Naive thymus-derived CD4-positive, alpha-beta T cell (primary cell): ENCODE measurements around the gene SUGCT. TPM values are rescaled to one million over a fixed set of nuclear protein-coding genes. Genes with fewer than 3 reads are reported as not detected.

Experiments used
- ATAC-seq: fragments of 150-1000 bp; cut with Tn5 transposase; 2 replicates; pipeline ENCODE4 v1.10.0; 2021; ENCODE audit warnings: mild to moderate bottlenecking, moderate library complexity
- CTCF ChIA-PET: fragments of 350-600 bp; sonication (Branson Sonifier 250); formaldehyde crosslinking; loops from one replicate; lab custom pipeline; 2021; ENCODE audit warnings: antibody characterized with exemption; lab: Charles Lee
- POLR2A ChIA-PET: fragments of 350-600 bp; sonication (Branson Sonifier 250); formaldehyde crosslinking; loops from one replicate; lab custom pipeline; 2021; ENCODE audit warnings: antibody characterized with exemption, inconsistent platforms; lab: Charles Lee
- DNase-seq, 9 donors: peaks; one replicate each; pipeline versions ENCODE4 v3.0.0 to v3.0.0-alpha.2; 2020 to 2022; ENCODE audit warnings: mixed read lengths in 1 of 9
- H3K27ac ChIP-seq: one replicate; pipeline ENCODE4 v1.7.0; 2013; ENCODE audit warnings: mild to moderate bottlenecking, low read depth, low read length, moderate library complexity
- H3K27me3 ChIP-seq, 2 donors: one replicate each; pipeline ENCODE4 v1.7.0; 2013; ENCODE audit warnings: low read length in 2 of 2, mild to moderate bottlenecking in 2 of 2, moderate library complexity in 2 of 2; ENCODE audit not compliant: control insufficient read depth in 2 of 2, insufficient read depth in 2 of 2
- H3K36me3 ChIP-seq, 3 experiments: 1 replicate in 2 of 3; 2 replicates in 1 of 3; pipeline ENCODE4 v1.7.0; 2013; ENCODE audit warnings: low read length in 3 of 3, mild to moderate bottlenecking in 3 of 3, moderate library complexity in 1 of 3; ENCODE audit not compliant: insufficient read depth in 3 of 3, control insufficient read depth in 2 of 3
- H3K4me1 ChIP-seq, 2 donors: one replicate each; pipeline ENCODE4 v1.7.0; 2013; ENCODE audit warnings: low read length in 2 of 2, mild to moderate bottlenecking in 2 of 2, moderate library complexity in 1 of 2; ENCODE audit not compliant: control insufficient read depth in 2 of 2, insufficient read depth in 2 of 2
- H3K4me3 ChIP-seq: 2 replicates; pipeline ENCODE4 v1.7.0; 2013; ENCODE audit warnings: mild to moderate bottlenecking, low read length
- H3K9me3 ChIP-seq, 3 experiments: 1 replicate in 2 of 3; 2 replicates in 1 of 3; pipeline ENCODE4 v1.7.0; 2013; ENCODE audit warnings: low read length in 3 of 3; ENCODE audit not compliant: control insufficient read depth in 2 of 3
- H3K27ac Mint-ChIP-seq, 9 donors: one replicate each; pipeline ENCODE4 v1.8.0; 2020 to 2022; ENCODE audit warnings: mixed read lengths in 9 of 9, mild to moderate bottlenecking in 8 of 9, moderate library complexity in 5 of 9, inconsistent platforms in 2 of 9
- H3K27me3 Mint-ChIP-seq, 5 donors: one replicate each; pipeline ENCODE4 v1.8.0; 2021 to 2022; ENCODE audit warnings: mixed read lengths in 5 of 5, mild to moderate bottlenecking in 1 of 5
- H3K36me3 Mint-ChIP-seq, 5 donors: one replicate each; pipeline ENCODE4 v1.8.0; 2020 to 2022; ENCODE audit warnings: mixed read lengths in 5 of 5, mild to moderate bottlenecking in 3 of 5, inconsistent platforms in 1 of 5
- H3K4me1 Mint-ChIP-seq, 7 donors: one replicate each; pipeline ENCODE4 v1.8.0; 2020 to 2022; ENCODE audit warnings: mixed read lengths in 7 of 7, mild to moderate bottlenecking in 3 of 7, inconsistent platforms in 1 of 7
- H3K4me3 Mint-ChIP-seq, 10 donors: one replicate each; pipeline ENCODE4 v1.8.0; 2020 to 2022; ENCODE audit warnings: mild to moderate bottlenecking in 10 of 10, mixed read lengths in 10 of 10, moderate library complexity in 6 of 10, inconsistent platforms in 2 of 10
- H3K9me3 Mint-ChIP-seq, 11 donors: one replicate each; pipeline ENCODE4 v1.8.0; 2020 to 2022; ENCODE audit warnings: mixed read lengths in 11 of 11, mild to moderate bottlenecking in 4 of 11, inconsistent platforms in 1 of 11, moderate library complexity in 1 of 11
- intact Hi-C, 2 donors: fragments of 100-400 bp; cut with micrococcal nuclease; formaldehyde crosslinking; loops; one replicate each; pipeline ENCODE4 v1.15.1; 2023
- polyA plus RNA-seq, 2 donors: library from polyadenylated mRNA; unstranded; fragments of 300-500 nt; fragmentation: Illumina TruSeq; gene quantifications; one replicate each; pipeline ENCODE4 v1.2.3, GENCODE V29; 2021
- total RNA-seq, 6 experiments: library from RNA in 5 of 6; stranded (reverse) in 5 of 6; gene quantifications; 1 replicate in 5 of 6; 2 replicates in 1 of 6; pipeline ENCODE4 v1.2.3 and lab custom pipeline; 2021 to 2026

SUGCT gene
- total and polyA plus RNA-seq, 7 experiments from 2014 or later = 0.95 to 2.7 (median 2.2) TPM; not detected in 1

GRCh38 chr7:40865441-40866233 is 730.8 kb downstream of the SUGCT start:
- H3K4me3 Mint-ChIP-seq = no peak overlapping the region
- H3K4me3 ChIP-seq = no peak overlapping the region
- CTCF ChIA-PET = no interaction called here
- no peaks in the 10 kb centered on the region for H3K36me3 ChIP-seq
- no peaks in the 10 kb centered on the region for H3K27me3 Mint-ChIP-seq
- no peaks in the 10 kb centered on the region for H3K9me3 ChIP-seq
- H3K4me1 Mint-ChIP-seq = no peaks in the 10 kb centered on the region
- POLR2A ChIA-PET = no interaction called here
- H3K27me3 ChIP-seq = no peaks in the 10 kb centered on the region
- peaks cover 0 to 6% (median 2%) of the 10 kb centered on the region in 11 donors for H3K9me3 Mint-ChIP-seq
- ATAC-seq (no peak), DNase-seq (no peak)
- intact Hi-C loops = no loop called here
- H3K27ac Mint-ChIP-seq = no peak overlapping the region
- H3K4me1 ChIP-seq = no peaks in the 10 kb centered on the region
- no peak overlapping the region for H3K27ac ChIP-seq
- H3K36me3 Mint-ChIP-seq = no peaks in the 10 kb centered on the region

- Mint-ChIP-seq H3K27ac (no peak overlapping the region), H3K9me3 (peaks cover 0 to 8% (median 3%) of the 10 kb centered on the region in 11 donors)
Measured at GRCh38 chr7:40866601-40867000, 731.8 kb downstream of the SUGCT start.

GRCh38 chr7:40870108-40870507 is 735.3 kb downstream of the SUGCT start:
- Histone ChIP-seq H3K27ac (no peak overlapping the region), H3K4me1 (no peaks in the 10 kb centered on the region), H3K36me3 (no peaks in the 10 kb centered on the region), H3K27me3 (no peaks in the 10 kb centered on the region), H3K4me3 (no peak overlapping the region), H3K9me3 (no peaks in the 10 kb centered on the region)
- no peak for ATAC-seq
- intact Hi-C loops = no loop called here
- Mint-ChIP-seq H3K27ac (no peak overlapping the region), H3K4me1 (no peaks in the 10 kb centered on the region), H3K27me3 (no peaks in the 10 kb centered on the region), H3K9me3 (peaks cover 0 to 8% (median 1%) of the 10 kb centered on the region in 11 donors), H3K4me3 (no peak overlapping the region), H3K36me3 (no peaks in the 10 kb centered on the region)
- DNase-seq = no peak
- CTCF ChIA-PET = no interaction called here
- POLR2A ChIA-PET = no interaction called here

More at GRCh38 chr7:40866601-40867000, 731.8 kb downstream of the SUGCT start:
- Mint-ChIP-seq H3K27me3 (no peaks in the 10 kb centered on the region), H3K36me3 (no peaks in the 10 kb centered on the region), H3K4me1 (no peaks in the 10 kb centered on the region), H3K4me3 (no peak overlapping the region)
- Histone ChIP-seq H3K27ac (no peak overlapping the region), H3K27me3 (no peaks in the 10 kb centered on the region), H3K4me1 (no peaks in the 10 kb centered on the region), H3K36me3 (no peaks in the 10 kb centered on the region), H3K9me3 (no peaks in the 10 kb centered on the region), H3K4me3 (no peak overlapping the region)
- intact Hi-C loops = no loop called here
- ATAC-seq (no peak), DNase-seq (no peak)
- ChIA-PET CTCF (no interaction called here), POLR2A (no interaction called here)

- no peaks in the 10 kb centered on the region for H3K36me3 ChIP-seq
- ChIA-PET POLR2A (no interaction called here), CTCF (no interaction called here)
- Mint-ChIP-seq H3K4me3 (no peak overlapping the region), H3K9me3 (peaks cover 0 to 8% (median 0%) of the 10 kb centered on the region in 11 donors), H3K27me3 (no peaks in the 10 kb centered on the region), H3K4me1 (no peaks in the 10 kb centered on the region), H3K27ac (no peak overlapping the region), H3K36me3 (no peaks in the 10 kb centered on the region)
- H3K27ac ChIP-seq = no peak overlapping the region
- H3K4me1 ChIP-seq = no peaks in the 10 kb centered on the region
- ATAC-seq (no peak), DNase-seq (no peak)
- intact Hi-C loops = no loop called here
- no peaks in the 10 kb centered on the region for H3K9me3 ChIP-seq
- H3K4me3 ChIP-seq = no peak overlapping the region
- H3K27me3 ChIP-seq = no peaks in the 10 kb centered on the region
Measured at GRCh38 chr7:40873248-40873647, 738.4 kb downstream of the SUGCT start.

- CTCF ChIA-PET = no interaction called here
- no peaks in the 10 kb centered on the region for H3K36me3 Mint-ChIP-seq
- no peaks in the 10 kb centered on the region for H3K9me3 ChIP-seq
Measured at GRCh38 chr7:40874756-40875155, 740.0 kb downstream of the SUGCT start.

GRCh38 chr7:40876601-40877000 is 741.8 kb downstream of the SUGCT start:
- intact Hi-C loops = no loop called here
- ChIA-PET POLR2A (no interaction called here), CTCF (no interaction called here)
- H3K9me3 Mint-ChIP-seq = peaks cover 0 to 1% (median 0%) of the 10 kb centered on the region in 11 donors
- Histone ChIP-seq H3K9me3 (no peaks in the 10 kb centered on the region), H3K4me1 (no peaks in the 10 kb centered on the region), H3K27me3 (no peaks in the 10 kb centered on the region), H3K27ac (no peak overlapping the region), H3K4me3 (no peak overlapping the region), H3K36me3 (no peaks in the 10 kb centered on the region)
- H3K27me3 Mint-ChIP-seq = no peaks in the 10 kb centered on the region
- H3K36me3 Mint-ChIP-seq = no peaks in the 10 kb centered on the region
- H3K27ac Mint-ChIP-seq = no peak overlapping the region
- no peaks in the 10 kb centered on the region for H3K4me1 Mint-ChIP-seq
- ATAC-seq (no peak), DNase-seq (no peak)
- H3K4me3 Mint-ChIP-seq = no peak overlapping the region

More at GRCh38 chr7:40874756-40875155, 740.0 kb downstream of the SUGCT start:
- ATAC-seq = no peak
- Mint-ChIP-seq H3K4me3 (no peak overlapping the region), H3K27me3 (no peaks in the 10 kb centered on the region), H3K27ac (no peak overlapping the region), H3K9me3 (peaks cover 0 to 5% (median 0%) of the 10 kb centered on the region in 11 donors), H3K4me1 (no peaks in the 10 kb centered on the region)
- Histone ChIP-seq H3K36me3 (no peaks in the 10 kb centered on the region), H3K27ac (no peak overlapping the region), H3K4me3 (no peak overlapping the region), H3K27me3 (no peaks in the 10 kb centered on the region), H3K4me1 (no peaks in the 10 kb centered on the region)
- no peak for DNase-seq
- intact Hi-C loops = no loop called here
- POLR2A ChIA-PET = no interaction called here

GRCh38 chr7:40879941-40880543 is 745.2 kb downstream of the SUGCT start:
- Histone ChIP-seq H3K27ac (no peak overlapping the region), H3K27me3 (no peaks in the 10 kb centered on the region), H3K9me3 (no peaks in the 10 kb centered on the region), H3K4me1 (no peaks in the 10 kb centered on the region), H3K36me3 (no peaks in the 10 kb centered on the region), H3K4me3 (no peak overlapping the region)
- POLR2A ChIA-PET = no interaction called here
- Mint-ChIP-seq H3K27me3 (no peaks in the 10 kb centered on the region), H3K9me3 (no peaks in the 10 kb centered on the region), H3K4me3 (no peak overlapping the region), H3K4me1 (no peaks in the 10 kb centered on the region), H3K36me3 (no peaks in the 10 kb centered on the region), H3K27ac (no peak overlapping the region)
- ATAC-seq (no peak), DNase-seq (no peak)
- CTCF ChIA-PET = no interaction called here
- intact Hi-C loops = no loop called here
